ENCODE data around the gene PHLDB3. TPM values are rescaled to one million over a fixed set of nuclear protein-coding genes. Genes with fewer than 3 reads are reported as not detected.

Gene PHLDB3
- total and polyA plus RNA-seq, 4 donors = 5.8 to 23.4 (median 7.9) TPM

DNA sequence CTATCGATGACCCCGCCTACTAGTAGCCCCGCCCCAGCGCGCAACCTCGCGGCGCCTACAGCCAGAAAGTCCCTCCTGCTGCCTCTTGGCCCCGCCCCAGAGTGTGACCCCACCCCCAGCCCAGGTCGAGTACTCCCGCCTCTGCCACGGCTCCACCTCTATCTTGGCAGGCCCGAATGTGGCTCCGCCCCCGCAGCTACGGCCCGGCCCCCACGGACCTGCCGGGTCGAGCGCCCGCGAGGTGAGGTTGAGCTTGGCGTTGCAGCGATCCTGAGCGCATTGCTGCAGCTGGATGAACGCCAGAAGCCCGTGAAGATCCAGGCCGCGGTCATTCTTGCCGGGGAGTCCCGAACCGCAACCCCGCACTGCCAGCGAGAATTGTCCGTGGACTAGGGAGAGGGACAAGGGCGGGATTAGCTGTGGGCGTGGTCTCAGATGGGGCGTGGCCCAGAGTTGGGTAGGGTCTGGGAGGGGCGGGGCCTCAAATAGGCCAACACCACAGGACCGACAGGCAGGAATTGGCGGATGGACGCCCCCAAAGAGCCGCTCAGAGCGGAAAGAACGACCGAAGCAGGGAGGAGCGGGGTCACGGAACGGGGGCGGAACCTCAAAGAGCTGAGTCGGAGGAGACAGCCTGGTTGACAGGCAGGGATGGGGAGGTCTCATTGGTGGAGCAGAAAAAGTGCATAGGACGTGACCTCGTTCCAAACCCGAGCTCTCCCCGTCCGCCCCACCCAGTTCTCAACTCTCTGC is 41.0 kb downstream of the PHLDB3 start:
- no peaks in the 10 kb centered on the region for H3K36me3 ChIP-seq (ENCODE audit: control insufficient read depth in 4 of 4, insufficient read depth in 4 of 4, low read length in 4 of 4)
- H3K9ac ChIP-seq (ENCODE audit: insufficient read depth in 1 of 2, low read length in 2 of 2) = no peak overlapping the region
- peaks cover 0 to 9% (median 0%) of the 10 kb centered on the region in 5 donors for H3K4me1 ChIP-seq (ENCODE audit: control insufficient read depth in 5 of 5, insufficient read depth in 5 of 5, low read length in 5 of 5)
- no peaks in the 10 kb centered on the region for H3K9me3 ChIP-seq (ENCODE audit: control insufficient read depth in 4 of 4, insufficient read depth in 3 of 4, low read length in 3 of 4)
- peak overlapping the region; percentile 52 for H3K4me3 ChIP-seq
- DNase-seq (peak; percentile 93 to 96 (median 95)), ATAC-seq (ENCODE audit: insufficient read depth, low FRiP score) (peak; percentile 92)
- H3K27ac ChIP-seq (ENCODE audit: low read depth in 1 of 2, low read length in 1 of 2) = peak overlapping the region; percentile 14 to 72
- 1% methylated on average over 56 to 57 of the region's 57 CpGs for WGBS, 2 donors
- peaks cover 0 to 13% (median 11%) of the 10 kb centered on the region in 3 donors for H3K27me3 ChIP-seq (ENCODE audit: control insufficient read depth in 3 of 3, insufficient read depth in 3 of 3, low read length in 2 of 3)
- TF ChIP-seq, protein P1, sequence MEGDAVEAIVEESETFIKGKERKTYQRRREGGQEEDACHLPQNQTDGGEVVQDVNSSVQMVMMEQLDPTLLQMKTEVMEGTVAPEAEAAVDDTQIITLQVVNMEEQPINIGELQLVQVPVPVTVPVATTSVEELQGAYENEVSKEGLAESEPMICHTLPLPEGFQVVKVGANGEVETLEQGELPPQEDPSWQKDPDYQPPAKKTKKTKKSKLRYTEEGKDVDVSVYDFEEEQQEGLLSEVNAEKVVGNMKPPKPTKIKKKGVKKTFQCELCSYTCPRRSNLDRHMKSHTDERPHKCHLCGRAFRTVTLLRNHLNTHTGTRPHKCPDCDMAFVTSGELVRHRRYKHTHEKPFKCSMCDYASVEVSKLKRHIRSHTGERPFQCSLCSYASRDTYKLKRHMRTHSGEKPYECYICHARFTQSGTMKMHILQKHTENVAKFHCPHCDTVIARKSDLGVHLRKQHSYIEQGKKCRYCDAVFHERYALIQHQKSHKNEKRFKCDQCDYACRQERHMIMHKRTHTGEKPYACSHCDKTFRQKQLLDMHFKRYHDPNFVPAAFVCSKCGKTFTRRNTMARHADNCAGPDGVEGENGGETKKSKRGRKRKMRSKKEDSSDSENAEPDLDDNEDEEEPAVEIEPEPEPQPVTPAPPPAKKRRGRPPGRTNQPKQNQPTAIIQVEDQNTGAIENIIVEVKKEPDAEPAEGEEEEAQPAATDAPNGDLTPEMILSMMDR (IDR thresholded peaks at IDR 0.05; ENCODE audit: control extremely low read depth, extremely low read depth) = no peak

DNA sequence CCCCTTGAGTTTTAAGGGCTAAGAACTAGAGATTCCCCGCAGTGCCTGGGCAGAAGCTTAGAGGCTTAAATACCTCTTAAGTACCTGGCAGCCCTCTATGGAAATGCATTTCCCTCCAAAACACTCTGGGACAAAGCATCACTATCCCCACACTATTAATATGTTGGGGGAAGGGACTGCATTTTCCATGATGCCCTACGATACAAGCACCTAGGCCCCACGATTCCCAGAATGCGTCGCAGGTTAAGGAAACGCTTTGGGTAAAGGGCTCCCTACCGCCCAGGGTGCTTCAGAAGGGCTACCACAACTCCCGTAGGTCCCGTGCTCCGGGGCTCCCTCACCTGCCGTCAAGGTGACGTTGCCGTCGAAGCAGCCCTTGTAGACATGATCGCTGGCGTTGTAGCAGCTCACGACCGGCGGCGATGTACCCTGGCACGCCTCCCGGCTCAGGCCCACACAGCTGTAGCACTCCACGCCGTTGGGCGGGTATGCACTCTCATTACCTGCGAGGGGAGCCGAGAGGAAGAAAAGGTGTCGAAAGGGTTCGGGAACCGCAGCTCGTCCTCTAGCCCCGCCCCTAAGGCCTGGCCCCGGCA is 41.7 kb downstream of the PHLDB3 start:
- TF ChIP-seq, protein P1 (IDR thresholded peaks at IDR 0.05; ENCODE audit: control extremely low read depth, extremely low read depth) = no peak
- Histone ChIP-seq H3K27me3 (ENCODE audit: control insufficient read depth in 3 of 3, insufficient read depth in 3 of 3, low read length in 2 of 3) (peaks cover 0 to 13% (median 11%) of the 10 kb centered on the region in 3 donors), H3K4me1 (ENCODE audit: control insufficient read depth in 5 of 5, insufficient read depth in 5 of 5, low read length in 5 of 5) (peaks cover 0 to 9% (median 0%) of the 10 kb centered on the region in 5 donors), H3K4me3 (peak overlapping the region; percentile 9), H3K9ac (ENCODE audit: insufficient read depth in 1 of 2, low read length in 2 of 2) (no peak overlapping the region), H3K9me3 (ENCODE audit: control insufficient read depth in 4 of 4, insufficient read depth in 3 of 4, low read length in 3 of 4) (no peaks in the 10 kb centered on the region), H3K36me3 (ENCODE audit: control insufficient read depth in 4 of 4, insufficient read depth in 4 of 4, low read length in 4 of 4) (no peaks in the 10 kb centered on the region), H3K27ac (ENCODE audit: low read depth in 1 of 2, low read length in 1 of 2) (peak overlapping the region in 1 of 2 donors; percentile 12)
- 12 to 13% methylated on average over 33 of the region's 33 CpGs for WGBS, 2 donors
- ATAC-seq (ENCODE audit: insufficient read depth, low FRiP score) (no peak), DNase-seq (no peak)

DNA sequence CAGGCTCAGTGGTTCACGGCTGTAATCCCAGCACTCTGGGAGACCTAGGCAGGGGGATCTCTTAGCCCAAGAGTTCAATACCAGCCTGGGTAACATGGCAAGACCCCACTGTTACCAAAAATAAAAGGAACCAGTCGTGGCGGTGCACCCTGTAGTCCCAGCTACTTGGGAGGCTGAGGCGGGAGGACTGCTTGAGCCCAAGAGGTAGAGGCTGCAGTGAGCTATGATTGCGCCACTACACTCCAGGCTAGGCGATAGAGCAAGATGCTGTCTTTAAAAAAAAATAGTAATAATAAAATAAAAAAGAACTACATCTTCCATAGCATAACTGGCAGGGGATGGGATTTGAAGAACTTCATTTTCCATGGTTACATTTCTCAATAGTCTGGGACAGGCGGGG is 42.2 kb downstream of the PHLDB3 start:
- Histone ChIP-seq H3K9me3 (ENCODE audit: control insufficient read depth in 4 of 4, insufficient read depth in 3 of 4, low read length in 3 of 4) (no peaks in the 10 kb centered on the region), H3K4me1 (ENCODE audit: control insufficient read depth in 5 of 5, insufficient read depth in 5 of 5, low read length in 5 of 5) (peaks cover 0 to 9% (median 0%) of the 10 kb centered on the region in 5 donors), H3K36me3 (ENCODE audit: control insufficient read depth in 4 of 4, insufficient read depth in 4 of 4, low read length in 4 of 4) (no peaks in the 10 kb centered on the region), H3K27ac (ENCODE audit: low read depth in 1 of 2, low read length in 1 of 2) (no peak overlapping the region), H3K9ac (ENCODE audit: insufficient read depth in 1 of 2, low read length in 2 of 2) (no peak overlapping the region), H3K27me3 (ENCODE audit: control insufficient read depth in 3 of 3, insufficient read depth in 3 of 3, low read length in 2 of 3) (peaks cover 0 to 13% (median 11%) of the 10 kb centered on the region in 3 donors), H3K4me3 (no peak overlapping the region)
- 90 to 91% methylated on average over 7 of the region's 7 CpGs for WGBS, 2 donors
- DNase-seq (no peak), ATAC-seq (ENCODE audit: insufficient read depth, low FRiP score) (no peak)
- TF ChIP-seq, protein P1 (IDR thresholded peaks at IDR 0.05; ENCODE audit: control extremely low read depth, extremely low read depth) = no peak
